BE2C (cell line): Measurements from ENCODE around the gene DPP10.

ENCODE experiments used
- DNase-seq: peaks from one replicate; pipeline ENCODE4 v3.0.0-alpha.2; 2020
- H3K27me3 ChIP-seq: fragments of 250-450 bp; sonication (Bioruptor Pico); 2 replicates; pipeline ENCODE4 v1.5.1; 2020; ENCODE audit warnings: mild to moderate bottlenecking
- H3K36me3 ChIP-seq: fragments of 250-450 bp; sonication (Bioruptor Pico); 2 replicates; pipeline ENCODE4 v1.5.1; 2020; ENCODE audit warnings: mild to moderate bottlenecking
- H3K4me1 ChIP-seq: fragments of 250-450 bp; sonication (Bioruptor Pico); 2 replicates; pipeline ENCODE4 v1.5.1; 2020
- H3K4me3 ChIP-seq: 2 replicates; pipeline ENCODE4 v1.5.1; 2011; ENCODE audit warnings: low read depth, low read length
- H3K9me3 ChIP-seq: fragments of 250-450 bp; sonication (Bioruptor Pico); 2 replicates; pipeline ENCODE4 v1.5.1; 2020
- TF ChIP-seq, protein P1 (sequence below): IDR thresholded peaks from 2 replicates; pipeline ENCODE4 v1.5.1; 2012; ENCODE audit warnings: mild to moderate bottlenecking, low read depth, low read length

Gene DPP10

DNA sequence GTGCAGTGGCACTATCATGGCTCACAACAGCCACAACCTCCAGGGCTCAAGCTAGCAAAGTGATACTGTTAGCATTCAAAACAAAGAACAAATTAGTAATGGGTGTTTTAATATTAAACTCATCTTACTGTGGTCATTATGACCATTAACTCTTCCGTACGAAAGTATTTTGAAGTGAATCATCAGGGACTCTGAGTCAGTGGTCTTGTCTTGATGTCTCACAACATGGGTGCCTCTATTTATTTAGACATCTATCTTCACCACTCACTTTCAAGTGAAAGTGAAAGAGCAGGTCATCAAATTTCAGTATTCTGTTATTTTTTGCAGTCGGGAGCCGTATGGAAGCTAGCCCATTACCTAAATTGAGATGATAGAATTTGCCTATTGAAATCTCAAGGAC lies 1118.2 kb downstream of the DPP10 start:
- no peak overlapping the region for H3K4me3 ChIP-seq
- no peaks in the 10 kb centered on the region for H3K9me3 ChIP-seq
- no peak for DNase-seq
- no peaks in the 10 kb centered on the region for H3K36me3 ChIP-seq
- H3K27me3 ChIP-seq = no peaks in the 10 kb centered on the region
- TF ChIP-seq, protein P1, sequence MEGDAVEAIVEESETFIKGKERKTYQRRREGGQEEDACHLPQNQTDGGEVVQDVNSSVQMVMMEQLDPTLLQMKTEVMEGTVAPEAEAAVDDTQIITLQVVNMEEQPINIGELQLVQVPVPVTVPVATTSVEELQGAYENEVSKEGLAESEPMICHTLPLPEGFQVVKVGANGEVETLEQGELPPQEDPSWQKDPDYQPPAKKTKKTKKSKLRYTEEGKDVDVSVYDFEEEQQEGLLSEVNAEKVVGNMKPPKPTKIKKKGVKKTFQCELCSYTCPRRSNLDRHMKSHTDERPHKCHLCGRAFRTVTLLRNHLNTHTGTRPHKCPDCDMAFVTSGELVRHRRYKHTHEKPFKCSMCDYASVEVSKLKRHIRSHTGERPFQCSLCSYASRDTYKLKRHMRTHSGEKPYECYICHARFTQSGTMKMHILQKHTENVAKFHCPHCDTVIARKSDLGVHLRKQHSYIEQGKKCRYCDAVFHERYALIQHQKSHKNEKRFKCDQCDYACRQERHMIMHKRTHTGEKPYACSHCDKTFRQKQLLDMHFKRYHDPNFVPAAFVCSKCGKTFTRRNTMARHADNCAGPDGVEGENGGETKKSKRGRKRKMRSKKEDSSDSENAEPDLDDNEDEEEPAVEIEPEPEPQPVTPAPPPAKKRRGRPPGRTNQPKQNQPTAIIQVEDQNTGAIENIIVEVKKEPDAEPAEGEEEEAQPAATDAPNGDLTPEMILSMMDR = no peak
- H3K4me1 ChIP-seq = no peaks in the 10 kb centered on the region

DNA sequence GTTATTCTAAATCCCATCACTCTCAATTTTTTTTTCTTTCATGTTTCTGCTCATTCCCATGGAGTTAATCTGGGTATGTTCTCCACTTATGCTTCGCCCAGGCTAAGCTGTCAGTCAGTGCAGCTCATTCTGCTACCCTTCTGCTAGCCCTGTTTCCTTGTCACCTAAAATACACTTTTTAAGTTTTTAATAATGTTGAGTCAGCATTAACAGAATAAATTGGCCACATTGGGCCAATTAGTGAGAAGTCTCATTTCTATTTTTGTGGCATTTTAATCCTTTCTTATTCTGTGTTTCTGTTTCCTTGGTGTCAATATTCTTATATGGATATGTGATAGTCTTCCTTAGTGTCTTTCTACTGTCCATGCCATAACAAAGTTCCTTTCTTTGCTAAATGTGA lies 1126.2 kb downstream of the DPP10 start:
- Histone ChIP-seq H3K27me3 (no peaks in the 10 kb centered on the region), H3K4me1 (no peaks in the 10 kb centered on the region), H3K36me3 (no peaks in the 10 kb centered on the region), H3K4me3 (no peak overlapping the region), H3K9me3 (no peaks in the 10 kb centered on the region)
- DNase-seq = no peak
- TF ChIP-seq, protein P1 = no peak

DNA sequence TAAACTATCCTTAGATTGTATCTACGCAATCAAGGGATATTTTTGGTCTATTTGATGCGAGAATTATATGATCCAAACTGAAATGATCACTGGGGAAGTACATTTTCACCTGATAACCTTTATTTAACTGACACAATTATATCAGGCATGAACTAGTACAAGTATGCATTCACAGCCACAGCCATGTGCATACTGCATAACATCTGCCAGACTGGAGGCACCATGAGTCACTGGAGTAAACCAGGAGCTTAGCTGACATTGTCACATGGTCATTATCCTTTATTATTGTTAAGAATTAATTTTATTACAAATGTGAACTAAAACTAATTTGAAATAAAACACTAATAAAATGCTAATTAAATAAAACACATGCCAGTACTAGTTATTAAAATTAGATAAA lies 1127.1 kb downstream of the DPP10 start:
- no peaks in the 10 kb centered on the region for H3K9me3 ChIP-seq
- H3K36me3 ChIP-seq = no peaks in the 10 kb centered on the region
- H3K27me3 ChIP-seq = no peaks in the 10 kb centered on the region
- H3K4me3 ChIP-seq = no peak overlapping the region
- TF ChIP-seq, protein P1 = no peak
- no peak for DNase-seq
- H3K4me1 ChIP-seq = no peaks in the 10 kb centered on the region

- Histone ChIP-seq H3K9me3 (no peaks in the 10 kb centered on the region), H3K27me3 (no peaks in the 10 kb centered on the region), H3K36me3 (no peaks in the 10 kb centered on the region), H3K4me1 (no peaks in the 10 kb centered on the region), H3K4me3 (no peak overlapping the region)
- TF ChIP-seq, protein P1 = no peak
- DNase-seq = no peak
These were observed 1130.3 kb downstream of the DPP10 start for GRCh38 chr2:115572746-115573145.

DNA sequence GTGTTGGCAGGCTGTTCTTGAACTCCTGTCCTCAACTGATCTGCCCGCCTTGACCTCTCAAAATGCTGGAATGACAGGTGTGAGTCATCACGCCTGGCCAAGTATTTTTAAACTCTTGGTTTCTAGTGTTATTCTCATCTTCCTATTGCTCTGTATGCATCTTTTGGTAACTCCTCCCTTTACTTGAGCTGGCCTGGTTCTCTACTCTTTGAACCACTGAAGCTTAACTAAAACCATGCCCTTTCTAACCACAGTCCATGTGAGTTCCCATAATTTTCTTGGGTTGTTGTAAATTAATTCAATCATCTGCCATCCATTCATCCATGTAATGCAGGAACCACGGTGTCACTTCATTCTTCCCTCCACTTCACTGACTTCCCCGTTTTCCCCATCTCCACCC lies 1131.3 kb downstream of the DPP10 start:
- no peaks in the 10 kb centered on the region for H3K9me3 ChIP-seq
- H3K4me3 ChIP-seq = no peak overlapping the region
- no peaks in the 10 kb centered on the region for H3K27me3 ChIP-seq
- H3K4me1 ChIP-seq = no peaks in the 10 kb centered on the region
- DNase-seq = no peak
- TF ChIP-seq, protein P1 = no peak
- no peaks in the 10 kb centered on the region for H3K36me3 ChIP-seq

DNA sequence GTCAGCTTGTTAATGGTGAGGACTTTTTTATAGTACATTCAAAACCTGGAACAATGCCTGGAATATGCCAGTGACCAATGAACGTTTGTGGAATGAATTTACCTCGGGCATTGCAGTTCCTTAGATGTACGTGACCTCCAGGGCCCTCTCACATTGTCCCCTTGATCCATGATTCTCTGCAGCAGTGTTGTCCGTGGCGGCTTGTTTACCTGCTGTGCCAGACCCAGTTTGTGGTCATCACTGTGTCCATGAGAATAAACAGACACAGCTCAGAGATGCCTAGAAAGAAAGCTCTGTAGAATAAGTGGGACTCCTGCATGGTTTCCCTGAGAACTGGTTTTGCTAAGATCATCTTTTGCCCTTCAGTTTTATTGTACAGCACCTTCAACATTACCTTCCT lies 1132.2 kb downstream of the DPP10 start:
- H3K36me3 ChIP-seq = no peaks in the 10 kb centered on the region
- TF ChIP-seq, protein P1 = no peak
- no peaks in the 10 kb centered on the region for H3K27me3 ChIP-seq
- H3K9me3 ChIP-seq = no peaks in the 10 kb centered on the region
- H3K4me3 ChIP-seq = no peak overlapping the region
- no peaks in the 10 kb centered on the region for H3K4me1 ChIP-seq
- DNase-seq = no peak
